Inflammatory macrophage (primary cell): ENCODE results near the gene INTS1.

ENCODE experiments used
- DNase-seq, 2 donors: peaks; one replicate each; pipeline ENCODE4 v3.0.0-alpha.2; 2020 to 2022

INTS1 gene

GRCh38 chr7:1430056-1430845, 73.9 kb downstream of the INTS1 start:
- no peak for DNase-seq

- no peak for DNase-seq
Measured at GRCh38 chr7:1428941-1429501, 75.2 kb downstream of the INTS1 start.

- no peak for DNase-seq
Measured at GRCh38 chr7:1427064-1427657, 77.0 kb downstream of the INTS1 start.

- DNase-seq, result no peak
Measured at GRCh38 chr7:1426474-1426873, 77.7 kb downstream of the INTS1 start.

- no peak for DNase-seq
Measured at GRCh38 chr7:1425292-1426136, 78.7 kb downstream of the INTS1 start.

GRCh38 chr7:1424041-1424440, 80.1 kb downstream of the INTS1 start:
- no peak for DNase-seq

GRCh38 chr7:1423264-1423811, 80.9 kb downstream of the INTS1 start:
- DNase-seq, result no peak

- no peak for DNase-seq
Measured at GRCh38 chr7:1422512-1423263, 81.5 kb downstream of the INTS1 start.

- DNase-seq, result no peak
Measured at GRCh38 chr7:1421946-1422345, 82.2 kb downstream of the INTS1 start.

GRCh38 chr7:1421020-1421790, 83.0 kb downstream of the INTS1 start:
- no peak for DNase-seq
